DMS53 (cell line): ENCODE measurements around the gene FXYD6.

ENCODE experiments used
- DNase-seq: peaks from one replicate; lab custom pipeline; 2025; lab: John Stamatoyannopoulos, UW

FXYD6 gene

DNA sequence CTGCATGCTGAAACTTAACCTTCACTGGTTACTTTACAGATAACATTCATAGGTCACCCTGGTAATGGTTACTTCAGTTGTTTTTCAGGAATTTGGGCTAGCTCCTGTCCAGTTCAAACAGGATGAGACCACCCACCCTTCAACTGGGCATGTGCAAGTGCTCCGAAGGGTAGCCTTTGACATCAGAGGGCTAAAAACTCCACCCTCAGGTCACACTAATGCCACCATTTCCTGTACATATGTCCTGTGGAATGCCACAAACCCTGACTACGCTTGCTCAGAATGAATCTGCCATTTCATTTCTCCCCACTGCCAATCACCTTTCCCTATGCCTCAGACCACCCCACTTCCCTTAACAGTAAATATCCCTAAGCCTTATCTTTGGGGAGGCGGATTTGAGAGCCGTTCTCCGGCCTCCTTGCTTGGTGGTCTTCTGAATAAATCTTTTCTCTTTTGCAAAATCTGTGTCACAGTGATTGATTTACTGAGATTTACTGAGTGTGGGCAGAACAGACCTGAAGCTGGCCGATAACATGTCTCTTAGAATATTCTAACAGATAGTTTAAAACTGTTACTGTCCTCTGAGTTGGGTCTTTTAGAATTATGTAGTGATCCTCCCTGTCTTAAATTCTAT, 26.6 kb downstream of the FXYD6 start:
- no peak for DNase-seq

DNA sequence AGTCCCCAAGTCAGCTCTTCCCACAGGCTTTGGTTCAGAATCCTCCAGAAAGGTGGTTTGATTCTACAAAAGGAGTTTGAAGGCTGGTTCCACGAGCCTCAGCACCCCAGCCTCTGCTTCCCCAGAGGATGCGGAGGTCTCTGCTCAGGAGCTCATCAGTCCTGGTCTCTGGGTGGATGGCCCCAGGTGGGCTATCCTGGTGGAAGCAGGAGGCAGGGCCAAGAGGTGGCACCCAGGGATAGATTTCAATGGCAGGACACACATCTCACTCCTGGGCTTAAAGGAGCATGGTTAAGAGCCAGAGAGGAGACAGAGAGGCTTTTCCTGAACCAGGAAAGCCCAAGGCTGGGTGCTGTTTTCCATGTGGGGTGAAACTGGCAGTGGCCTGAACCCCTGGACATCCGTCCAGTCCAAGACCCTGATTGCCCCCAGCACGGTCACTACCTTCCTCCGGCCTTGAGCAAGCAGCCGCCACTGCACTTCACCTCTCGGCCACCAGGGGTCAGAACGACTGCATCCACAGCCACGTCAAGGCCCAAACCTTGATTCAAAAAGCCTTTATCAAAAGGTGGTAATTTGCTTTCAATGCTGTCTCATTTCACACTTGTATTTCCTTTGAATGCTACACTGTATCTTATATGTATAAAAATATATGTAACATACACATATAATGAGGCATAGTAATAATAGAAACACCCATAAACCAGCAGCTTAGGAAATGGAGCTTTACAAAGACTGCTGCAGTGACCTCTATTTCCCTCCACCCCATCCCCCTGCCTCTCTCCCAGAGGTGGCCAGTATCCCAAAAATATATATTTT, 32.6 kb downstream of the FXYD6 start:
- DNase-seq: peak; percentile 80

DNA sequence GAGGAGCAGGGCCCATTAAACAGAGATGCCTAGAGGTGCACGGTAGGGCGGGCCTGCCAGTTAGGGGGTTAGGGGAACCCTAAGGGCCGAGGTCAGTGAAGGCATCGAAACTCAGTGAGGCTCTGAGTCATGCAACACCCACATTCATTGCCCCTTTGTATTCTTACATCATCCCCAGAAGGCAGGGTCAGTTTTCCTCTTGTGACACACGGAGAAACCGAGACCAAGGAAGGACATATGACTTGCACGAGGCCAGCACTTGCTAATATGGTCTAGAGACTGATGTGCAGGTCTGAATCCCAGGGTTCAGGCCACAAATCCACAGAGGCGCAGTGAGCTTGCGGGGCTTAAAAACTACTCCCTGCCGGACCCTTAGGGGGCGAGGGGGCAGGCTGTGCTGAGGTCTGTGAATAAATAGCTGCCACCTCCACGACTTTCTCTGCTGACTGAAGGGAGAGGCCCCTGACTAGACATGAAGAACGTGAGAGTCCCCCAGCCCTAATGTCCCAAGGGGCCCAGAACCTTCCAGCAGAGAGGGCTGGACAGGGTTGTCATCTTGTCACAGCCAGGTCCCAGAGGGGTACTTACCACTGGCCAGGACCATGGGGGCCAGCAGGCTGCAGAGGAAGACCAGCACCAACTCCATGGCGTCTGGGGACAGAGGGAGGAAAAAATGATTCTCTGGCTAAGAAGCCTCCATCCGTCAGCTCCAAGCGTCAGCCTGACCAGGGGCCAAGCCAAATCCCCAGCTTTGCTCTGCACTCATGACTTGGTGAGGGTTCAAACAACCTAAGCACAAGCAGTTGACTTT, 34.1 kb downstream of the FXYD6 start:
- no peak for DNase-seq

DNA sequence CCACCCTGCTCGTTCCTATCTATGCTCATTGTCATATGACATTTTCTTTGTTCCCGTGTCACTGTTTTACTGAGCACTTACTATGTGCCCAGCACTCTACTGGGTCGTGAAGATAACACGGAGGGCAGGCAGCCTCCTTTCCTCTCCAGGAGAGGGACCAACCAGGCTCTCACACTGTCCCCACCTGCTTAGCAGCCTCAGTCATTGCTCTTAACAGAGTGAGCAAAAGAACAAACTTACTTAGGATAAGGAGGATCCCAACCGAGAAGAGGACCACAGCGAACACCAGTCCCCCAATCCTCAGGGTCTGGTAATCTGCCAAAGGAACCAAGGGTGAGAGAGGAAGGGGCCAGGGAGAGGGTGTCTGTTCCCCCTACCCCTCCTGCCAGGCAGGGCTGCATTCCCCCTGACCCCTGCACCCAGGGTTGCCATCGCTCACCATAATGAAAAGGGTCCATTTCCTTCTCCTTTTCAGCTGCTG, 34.9 kb downstream of the FXYD6 start:
- no peak for DNase-seq

DNA sequence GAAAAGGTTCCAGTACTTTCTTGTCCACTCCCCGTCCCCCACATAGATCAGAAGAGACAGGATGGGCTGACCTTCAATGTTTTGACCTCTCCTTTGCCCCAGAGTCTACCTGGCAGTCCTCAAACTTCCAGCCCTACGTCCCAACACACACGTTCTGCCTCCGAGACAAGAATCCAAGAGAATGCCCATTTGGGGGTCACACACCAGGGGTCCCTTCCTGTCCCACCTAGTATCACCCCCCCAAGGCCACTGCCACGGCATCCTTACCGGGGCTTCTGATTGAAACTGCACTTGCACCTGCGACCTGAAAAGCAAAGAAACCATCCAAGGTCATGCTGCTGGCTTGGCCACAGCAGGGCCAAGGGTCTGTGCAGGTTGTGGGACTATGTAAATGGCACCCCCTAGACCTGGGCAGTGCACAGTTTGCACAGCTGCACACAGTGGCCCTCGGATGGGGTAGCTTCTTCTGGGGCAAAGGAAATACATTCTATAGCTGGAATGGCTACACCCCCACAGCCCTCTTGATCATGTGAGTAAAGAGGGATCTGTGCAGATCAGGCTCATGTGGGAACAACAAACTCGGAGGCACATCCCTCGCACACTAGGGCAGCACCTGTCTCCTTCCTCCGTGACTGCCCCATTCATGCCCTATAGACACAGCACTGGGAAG, 35.4 kb downstream of the FXYD6 start:
- DNase-seq: no peak

DNA sequence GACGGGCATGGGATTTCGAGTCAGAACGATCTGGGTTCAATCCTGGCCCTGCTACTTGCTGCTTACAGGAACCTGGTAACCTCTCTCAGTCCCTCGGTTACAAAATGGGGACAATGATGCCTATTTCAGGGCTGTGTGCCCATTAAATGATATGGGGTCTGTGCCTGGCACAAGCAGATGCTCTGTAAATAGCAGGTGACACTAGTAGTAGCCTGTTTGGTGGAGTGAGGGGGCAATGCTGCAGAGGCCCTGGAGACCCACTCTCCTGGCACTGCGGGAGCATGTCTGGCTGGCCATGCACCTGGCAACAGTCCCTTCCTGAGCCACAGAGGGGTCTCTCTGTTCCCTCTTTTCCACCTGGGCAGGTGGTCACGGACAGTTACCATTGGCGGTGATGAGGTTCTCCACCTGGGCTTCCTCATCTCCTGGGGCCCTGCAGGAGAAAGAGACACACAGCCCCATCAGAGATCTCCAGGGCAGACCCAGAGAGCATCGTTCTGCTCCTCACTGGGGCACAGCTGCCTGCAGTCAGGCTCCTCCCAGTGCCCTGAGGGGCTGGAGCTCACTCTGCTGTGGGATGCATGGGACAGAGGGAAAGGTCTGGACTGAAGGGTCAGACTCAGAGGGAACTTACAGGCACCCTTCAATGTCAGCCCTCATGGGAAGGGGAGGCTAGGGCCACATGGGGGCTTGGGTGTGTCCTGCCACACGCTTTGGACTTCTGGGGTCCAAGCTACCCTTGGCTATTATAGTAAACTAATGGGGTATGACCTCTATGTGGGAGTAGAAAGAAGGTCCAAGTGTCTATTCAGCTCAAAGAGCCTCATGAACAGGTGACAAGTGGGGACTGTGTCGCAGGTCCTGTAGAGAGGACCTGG, 36.3 kb downstream of the FXYD6 start:
- no peak for DNase-seq

DNA sequence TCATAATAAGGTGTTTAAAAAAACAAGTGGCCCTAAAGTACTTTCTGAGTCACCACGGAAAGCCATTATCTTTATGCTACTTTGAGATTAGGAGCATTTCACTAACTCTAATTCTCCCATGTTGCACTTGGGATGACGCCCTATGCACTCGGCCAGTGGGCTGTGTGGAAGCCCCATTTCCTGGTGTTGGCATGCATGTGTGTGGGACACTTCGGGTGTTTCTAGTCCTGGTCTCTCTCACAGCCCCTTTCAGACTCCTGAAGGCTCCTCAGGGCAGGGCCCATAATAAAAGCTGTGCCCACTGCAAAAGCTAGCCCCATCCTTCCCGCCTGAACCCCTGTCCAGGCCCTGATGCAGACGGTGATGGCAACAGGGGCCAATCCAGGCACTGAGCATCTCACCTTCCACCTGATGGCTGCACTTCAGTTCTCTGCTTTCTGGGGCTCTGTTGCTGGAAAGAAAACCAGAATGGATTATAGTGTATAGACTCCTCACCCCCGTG, 37.0 kb downstream of the FXYD6 start:
- DNase-seq: no peak

DNA sequence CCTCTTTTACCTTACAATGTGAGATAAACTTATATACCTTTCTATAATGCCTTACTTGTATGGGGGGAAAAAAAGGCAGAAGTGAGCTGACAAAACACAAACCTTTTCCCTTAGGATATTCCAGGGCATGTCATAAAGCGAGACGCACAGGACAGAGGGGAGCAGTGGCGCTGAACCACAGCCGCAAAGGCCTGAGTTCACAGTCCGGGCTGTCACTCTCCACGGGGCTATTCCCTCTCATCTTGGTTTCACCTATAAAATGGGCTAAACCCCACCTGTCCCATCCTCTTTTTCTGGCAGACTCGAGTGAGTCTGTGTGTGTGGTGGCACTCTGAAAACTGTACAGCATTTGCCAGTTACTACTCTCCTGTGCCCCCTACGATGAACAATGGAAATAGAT, 37.6 kb downstream of the FXYD6 start:
- DNase-seq: no peak

DNA sequence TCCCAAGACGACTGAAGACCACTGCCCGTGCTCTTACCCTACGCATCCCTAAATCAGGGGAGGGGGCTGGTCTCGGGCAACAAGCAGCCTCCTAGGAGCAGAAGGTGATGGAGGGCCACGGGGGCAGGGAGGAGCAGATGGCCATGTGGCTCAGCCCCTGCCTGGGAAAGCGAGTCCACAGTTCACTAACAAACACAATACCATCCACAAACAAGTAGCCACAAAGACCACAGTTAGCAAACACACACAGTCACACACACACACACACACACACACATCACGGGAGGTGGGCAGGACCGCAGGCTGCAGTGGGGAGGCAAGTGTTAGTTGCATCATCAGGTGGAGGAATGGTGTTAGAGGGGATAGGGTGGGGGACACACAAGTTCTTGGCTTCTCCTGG, 38.7 kb downstream of the FXYD6 start:
- DNase-seq: no peak

DNA sequence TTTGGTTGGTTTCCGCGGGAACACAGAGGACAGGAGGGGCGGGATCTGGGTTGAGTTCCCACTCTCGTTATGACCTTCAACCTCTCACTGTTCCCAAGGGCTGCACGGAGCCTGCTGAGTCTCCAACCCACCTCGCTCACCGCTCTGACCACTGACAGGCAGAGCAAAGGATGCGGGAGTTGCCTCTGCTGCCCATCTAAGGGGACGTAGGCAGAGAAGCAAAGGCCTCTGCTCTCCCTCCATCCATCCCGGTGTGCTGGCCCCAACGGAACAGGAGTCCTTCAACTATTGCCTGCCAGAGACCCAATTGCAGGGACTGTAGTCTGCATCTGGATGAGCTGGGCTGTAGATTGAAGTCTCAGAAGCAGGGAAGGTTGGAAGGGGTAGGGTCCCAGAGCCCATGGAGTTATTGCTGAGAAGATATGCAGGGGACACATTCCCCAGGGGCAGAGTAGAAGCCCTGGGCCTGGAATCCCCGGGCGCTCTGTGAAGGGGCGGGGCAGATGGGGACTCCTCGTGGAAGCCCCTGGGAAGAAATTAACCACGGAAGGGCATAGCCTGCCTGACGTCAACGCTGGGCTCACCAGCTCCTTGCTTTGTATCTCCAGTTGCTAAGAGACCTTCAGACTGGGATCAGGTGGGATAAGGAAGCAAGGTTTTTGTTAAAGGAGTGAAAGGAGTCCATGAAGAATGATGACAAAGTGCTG, 39.2 kb downstream of the FXYD6 start:
- DNase-seq: no peak

DNA sequence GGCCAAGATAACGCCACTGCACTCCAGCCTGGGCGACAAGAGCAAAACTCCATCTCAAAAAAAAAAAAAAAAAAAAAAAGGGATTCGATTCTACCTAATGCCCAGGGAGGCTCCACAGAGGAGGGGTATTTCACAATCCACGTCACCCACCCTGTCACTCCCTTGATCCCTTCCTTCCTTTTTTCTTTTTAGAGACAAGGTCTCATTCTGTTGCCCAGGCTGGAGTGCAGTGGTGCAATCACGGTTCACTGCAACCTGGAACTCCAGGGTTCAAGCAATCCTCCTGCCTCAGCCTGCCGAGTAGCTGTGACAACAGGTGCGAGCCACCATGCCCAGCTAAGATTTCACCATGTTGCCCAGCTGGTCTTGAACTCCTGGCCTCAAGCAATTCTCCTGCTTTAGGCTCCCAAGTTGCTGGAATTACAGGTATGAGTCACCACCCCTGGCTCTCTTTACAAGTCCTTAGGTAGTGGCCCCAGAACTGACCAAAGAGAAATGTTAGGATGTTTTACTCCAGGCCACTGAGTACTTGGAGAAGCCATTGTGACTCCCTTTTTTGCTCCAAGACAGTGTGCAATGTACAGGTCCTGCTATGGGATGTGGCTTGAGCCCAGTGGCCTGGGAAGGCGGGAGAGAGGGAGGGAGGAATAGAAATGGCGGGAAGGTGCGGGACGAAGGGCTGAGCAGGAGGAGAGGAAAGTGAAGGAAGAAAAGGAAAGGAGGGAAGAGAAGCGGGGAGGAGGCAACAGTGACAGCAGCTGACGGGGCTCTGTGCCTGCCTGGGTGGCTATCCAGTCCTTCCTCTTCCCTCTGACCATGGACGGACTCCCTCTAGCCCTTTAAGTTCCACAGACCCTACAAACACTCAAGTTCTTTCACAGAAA, 40.1 kb downstream of the FXYD6 start:
- DNase-seq: no peak

DNA sequence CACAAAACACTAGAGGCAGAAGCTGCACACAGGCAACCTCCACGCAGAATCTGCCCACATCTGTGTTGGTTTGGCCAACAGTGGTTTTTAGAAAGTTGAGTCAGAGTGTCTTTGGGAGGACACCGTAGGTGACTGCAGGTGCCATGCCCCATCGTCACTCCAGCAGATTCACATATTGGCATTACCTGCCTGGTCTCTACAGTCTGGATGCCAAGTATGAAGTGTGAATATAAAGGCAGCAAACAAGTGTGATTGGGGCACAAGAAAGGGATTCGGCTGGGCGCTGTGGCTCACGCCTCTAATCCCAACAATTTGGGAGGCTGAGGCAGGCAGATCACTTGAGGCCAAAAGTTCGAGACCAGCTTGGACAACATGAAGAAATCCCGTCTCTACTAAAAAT, 40.9 kb downstream of the FXYD6 start:
- no peak for DNase-seq

DNA sequence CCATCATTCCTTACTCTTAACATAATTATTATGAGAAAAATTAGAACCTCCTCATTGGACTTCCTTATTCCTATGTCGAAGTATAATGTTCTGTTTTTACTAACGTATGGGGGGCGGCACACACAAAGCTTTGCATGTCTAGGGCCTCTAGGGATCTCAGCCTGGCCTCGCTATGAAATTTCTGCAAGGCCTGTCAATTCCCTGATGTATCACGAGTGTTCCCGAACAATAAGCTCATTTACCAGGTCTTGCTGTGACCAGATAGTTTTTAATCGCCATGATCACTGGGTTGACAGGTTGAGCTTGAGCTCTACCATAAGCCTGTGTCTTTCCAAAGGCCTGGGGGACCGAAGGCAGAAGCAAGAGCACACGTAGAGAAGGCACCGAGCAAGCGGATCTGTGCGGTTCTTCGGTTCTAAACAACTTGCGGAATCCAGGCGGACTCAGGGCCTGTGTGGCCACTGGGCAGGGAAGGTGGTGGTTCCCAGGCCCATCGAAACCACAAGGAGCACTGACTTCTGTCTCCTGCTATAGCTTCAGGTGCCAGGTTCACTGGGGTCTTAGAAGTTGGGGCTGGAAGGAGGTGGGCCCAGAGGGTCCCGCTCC, 41.5 kb downstream of the FXYD6 start:
- DNase-seq: no peak

DNA sequence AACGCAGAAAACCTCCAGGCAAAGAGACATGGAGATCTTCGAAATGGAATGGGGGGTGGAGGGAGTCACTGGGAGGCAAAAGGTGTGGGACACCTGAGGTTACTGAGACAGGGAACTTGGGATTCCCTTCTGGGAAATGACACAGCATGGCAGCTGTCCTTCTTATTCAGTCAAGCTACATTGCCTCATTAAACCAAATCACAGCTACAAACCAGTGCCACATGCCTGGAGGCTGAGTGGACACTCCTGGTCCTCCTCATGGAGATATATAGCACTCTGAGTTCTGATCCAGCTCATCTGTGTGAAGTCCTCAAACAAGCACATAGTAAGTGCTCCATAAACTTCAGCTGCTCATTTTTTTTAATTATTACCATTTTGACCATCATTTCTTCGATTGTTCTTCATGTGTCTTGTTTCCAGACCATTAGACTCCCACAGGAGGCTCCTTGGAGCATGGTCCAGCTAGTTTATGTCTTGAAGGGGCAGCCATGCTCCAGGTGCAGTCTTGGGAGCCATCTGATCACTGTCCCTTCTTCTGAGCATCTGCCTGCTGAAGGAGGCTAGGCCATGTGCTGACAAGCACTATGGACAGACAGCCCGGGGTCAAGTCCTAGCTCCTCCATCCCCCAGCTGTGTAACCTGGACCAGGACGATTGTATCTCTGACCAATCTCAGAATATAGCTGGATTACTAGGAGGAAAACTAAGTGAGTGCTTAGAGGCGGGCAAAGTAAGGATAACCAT, 42.2 kb downstream of the FXYD6 start:
- DNase-seq: peak; percentile 25

DNA sequence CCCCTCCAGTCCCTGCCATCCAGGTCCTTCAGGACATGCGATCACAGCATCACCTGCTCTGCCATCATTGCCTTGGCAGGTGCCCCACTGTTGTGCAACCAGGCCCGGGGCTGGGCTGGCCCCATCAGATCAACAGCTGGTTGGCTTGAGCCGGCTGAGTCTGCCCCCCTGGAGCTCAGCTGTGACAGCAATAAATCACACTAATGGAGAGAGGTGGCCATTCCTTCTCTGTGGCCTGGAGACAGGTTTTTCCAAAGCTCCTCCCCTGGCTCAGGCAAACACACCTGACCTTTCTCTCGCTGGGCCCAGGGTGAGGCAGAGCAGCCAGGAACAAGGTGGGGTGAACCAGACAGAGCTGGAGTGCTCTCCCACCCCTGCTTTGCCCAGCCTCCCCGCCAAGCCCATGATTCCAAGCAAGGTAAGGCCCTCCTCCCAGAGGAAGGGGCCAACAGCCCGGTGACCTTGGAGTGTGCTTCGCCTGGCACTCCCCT, 43.0 kb downstream of the FXYD6 start:
- peak; percentile 98 for DNase-seq

DNA sequence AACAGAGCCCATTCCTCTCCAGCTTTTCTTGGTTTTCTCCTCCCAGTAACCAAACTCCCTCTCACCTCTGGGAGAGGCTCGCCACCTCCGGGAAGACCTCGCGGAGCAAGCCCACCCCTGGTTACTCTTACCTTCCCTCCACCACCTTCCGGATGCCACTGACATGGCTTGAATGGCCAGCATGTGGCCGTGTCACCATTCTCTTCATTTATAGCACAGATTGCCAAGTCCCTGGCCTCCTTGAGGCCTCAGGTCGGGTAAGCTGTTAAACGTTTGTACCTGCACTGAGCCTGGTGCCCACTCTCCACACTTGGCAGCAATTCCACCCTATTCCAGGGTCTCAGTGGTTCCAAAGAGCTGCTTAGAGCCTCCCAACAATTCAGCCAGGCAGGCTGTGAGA, 43.9 kb downstream of the FXYD6 start:
- no peak for DNase-seq

DNA sequence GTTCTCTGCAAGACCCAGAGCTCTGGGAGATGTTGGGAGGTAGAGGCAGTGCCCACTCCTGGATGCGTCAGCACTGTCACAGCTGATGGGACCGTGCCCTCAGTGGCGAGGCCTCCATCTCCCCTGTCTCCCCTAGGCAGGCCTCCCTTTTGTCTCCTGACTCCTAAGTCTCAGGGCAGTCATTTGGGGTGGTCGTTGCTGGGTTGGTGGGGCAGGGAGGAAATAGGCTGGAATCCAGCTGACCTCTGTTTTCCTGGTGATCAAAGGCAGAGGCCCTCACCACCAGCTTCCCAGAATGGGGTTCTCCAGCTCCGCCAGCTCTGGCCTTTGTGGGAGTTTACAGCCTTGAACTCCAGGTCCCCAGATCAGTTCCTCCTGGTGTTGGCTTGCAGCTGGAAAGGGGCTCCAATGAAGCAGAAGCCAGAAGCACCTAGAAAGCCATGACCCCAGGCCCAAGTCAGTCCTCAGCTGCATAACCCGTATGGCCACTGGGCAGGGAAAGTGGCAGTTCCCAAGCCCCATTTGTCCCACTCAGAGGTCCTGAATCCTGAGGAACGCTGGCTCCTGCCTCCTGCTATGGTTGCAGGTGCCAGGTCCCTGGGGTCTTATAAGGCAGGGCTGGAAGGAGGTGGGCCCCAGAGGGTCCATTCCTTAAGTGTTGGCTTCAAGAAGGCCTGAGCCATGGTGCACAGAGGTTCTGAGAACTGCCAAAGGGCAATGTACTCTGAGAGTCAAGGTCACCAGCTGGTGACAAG, 44.6 kb downstream of the FXYD6 start:
- DNase-seq: no peak
